Body of pancreas (tissue), 4 donors: ENCODE results near the gene REPIN1. TPM values are rescaled to one million over a fixed set of nuclear protein-coding genes. Genes with fewer than 3 reads are reported as not detected.

Experiments used
- ATAC-seq: fragments of 150-250 bp; one replicate; pipeline ENCODE4 v1.9.1; 2016
- DNase-seq, 4 donors: peaks; one replicate each; pipeline ENCODE4 v3.0.0-alpha.2; 2019
- H3K27ac ChIP-seq, 4 donors: fragments of 200-600 bp; sonication (generic); 1 replicate in 3 of 4; 2 replicates in 1 of 4; pipeline versions ENCODE4 v1.5.1 to v1.6.1; 2016 to 2019; ENCODE audit warnings: mild to moderate bottlenecking in 1 of 4, mixed read lengths in 1 of 4, moderate library complexity in 1 of 4
- H3K27me3 ChIP-seq, 2 donors: fragments of 200-600 bp; sonication (generic); one replicate each; pipeline ENCODE4 v1.6.0; 2016; ENCODE audit warnings: mild to moderate bottlenecking in 1 of 2
- H3K36me3 ChIP-seq, 2 donors: fragments of 200-600 bp; sonication (generic); replicated peaks in 1 of 2; 2 replicates each; pipeline ENCODE4 v1.5.1; 2016; ENCODE audit warnings: low read depth in 2 of 2; ENCODE audit not compliant: insufficient read depth in 1 of 2
- H3K4me1 ChIP-seq: fragments of 200-600 bp; sonication (generic); one replicate; pipeline ENCODE4 v1.6.0; 2016
- H3K4me3 ChIP-seq, 2 donors: fragments of 200-600 bp; sonication (generic); 1 replicate in 1 of 2; 2 replicates in 1 of 2; pipeline ENCODE4 v1.5.1; 2016 to 2019
- H3K9me3 ChIP-seq, 3 donors: fragments of 200-600 bp; sonication (generic); 1 replicate in 2 of 3; 2 replicates in 1 of 3; pipeline ENCODE4 v1.5.1; 2016
- POLR2A ChIP-seq, 3 donors: fragments of 450-650 bp; IDR thresholded peaks; one replicate each; pipeline ENCODE4 v1.6.1; 2016; ENCODE audit warnings: antibody characterized with exemption in 3 of 3, mild to moderate bottlenecking in 2 of 3
- WGBS, 2 donors: methylation state at CpG; one replicate each; pipeline ENCODE4 v1.1.5; 2017; 5-methylcytosine and 5-hydroxymethylcytosine counted together
- intact Hi-C: fragments of 100-400 bp; cut with DNase I; formaldehyde crosslinking; loops from one replicate; pipeline ENCODE4 v1.15.1; 2023
- total RNA-seq, 2 donors: library from RNA; depleted of rRNA; stranded (reverse); fragments of >200 nt; gene quantifications; one replicate each; pipeline ENCODE4 v1.1.0, GENCODE V29; 2016
- TF ChIP-seq, protein P1 (sequence below), 7 experiments: fragments of 450-650 bp in 4 of 7; fragments of 200-600 bp in 3 of 7; sonication (generic) in 3 of 7; IDR thresholded peaks; one replicate each; pipeline ENCODE4 v1.5.1; 2016 to 2019; ENCODE audit warnings: antibody characterized with exemption in 7 of 7

The REPIN1 gene
- total RNA-seq, 2 donors from 2014 or later: 77.0 to 117 TPM

DNA sequence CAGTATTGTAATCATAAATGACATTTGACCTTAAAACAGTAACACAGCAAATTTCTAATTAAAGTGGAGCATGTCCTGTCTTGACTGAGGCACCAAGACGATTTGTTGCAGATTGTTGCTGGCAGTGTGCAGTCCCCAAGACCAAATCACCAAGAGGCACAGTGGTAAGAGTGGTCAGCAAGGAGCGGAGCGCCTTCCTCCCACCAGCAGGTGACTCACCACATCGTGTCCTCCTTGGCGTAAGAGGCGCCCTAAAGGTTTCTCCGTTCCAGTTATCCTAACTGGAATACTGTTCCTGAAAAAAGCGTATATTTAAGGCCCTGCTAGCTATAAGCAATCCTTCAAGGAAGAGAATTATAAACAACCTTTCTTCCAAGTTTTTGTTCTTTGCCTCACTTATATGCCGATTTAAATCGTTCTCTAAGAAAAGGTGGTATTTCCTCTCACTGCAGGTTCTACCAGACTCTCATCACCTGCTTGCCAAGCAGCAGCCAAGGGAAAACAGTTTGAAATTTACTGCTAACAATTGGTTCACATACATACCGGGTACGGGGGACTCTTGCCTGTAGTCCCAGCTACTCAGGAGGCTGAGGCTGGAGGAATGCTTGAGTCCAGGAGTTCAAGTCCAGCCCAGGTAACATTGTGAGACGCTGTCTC is 10.7 kb upstream of the REPIN1 start:
- Histone ChIP-seq H3K4me3 (no peak overlapping the region), H3K27me3 (no peaks in the 10 kb centered on the region), H3K4me1 (peaks cover 22% of the 10 kb centered on the region), H3K36me3 (no peaks in the 10 kb centered on the region), H3K27ac (no peak overlapping the region), H3K9me3 (no peaks in the 10 kb centered on the region)
- 81 to 91% methylated on average over 13 of the region's 13 CpGs for WGBS, 2 donors
- intact Hi-C loops: no loop called here
- TF ChIP-seq, protein P1, sequence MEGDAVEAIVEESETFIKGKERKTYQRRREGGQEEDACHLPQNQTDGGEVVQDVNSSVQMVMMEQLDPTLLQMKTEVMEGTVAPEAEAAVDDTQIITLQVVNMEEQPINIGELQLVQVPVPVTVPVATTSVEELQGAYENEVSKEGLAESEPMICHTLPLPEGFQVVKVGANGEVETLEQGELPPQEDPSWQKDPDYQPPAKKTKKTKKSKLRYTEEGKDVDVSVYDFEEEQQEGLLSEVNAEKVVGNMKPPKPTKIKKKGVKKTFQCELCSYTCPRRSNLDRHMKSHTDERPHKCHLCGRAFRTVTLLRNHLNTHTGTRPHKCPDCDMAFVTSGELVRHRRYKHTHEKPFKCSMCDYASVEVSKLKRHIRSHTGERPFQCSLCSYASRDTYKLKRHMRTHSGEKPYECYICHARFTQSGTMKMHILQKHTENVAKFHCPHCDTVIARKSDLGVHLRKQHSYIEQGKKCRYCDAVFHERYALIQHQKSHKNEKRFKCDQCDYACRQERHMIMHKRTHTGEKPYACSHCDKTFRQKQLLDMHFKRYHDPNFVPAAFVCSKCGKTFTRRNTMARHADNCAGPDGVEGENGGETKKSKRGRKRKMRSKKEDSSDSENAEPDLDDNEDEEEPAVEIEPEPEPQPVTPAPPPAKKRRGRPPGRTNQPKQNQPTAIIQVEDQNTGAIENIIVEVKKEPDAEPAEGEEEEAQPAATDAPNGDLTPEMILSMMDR (IDR thresholded peaks at IDR 0.05): no peak
- no peak for TF ChIP-seq POLR2A (IDR thresholded peaks at IDR 0.05)
- ATAC-seq: no peak
- no peak for DNase-seq

DNA sequence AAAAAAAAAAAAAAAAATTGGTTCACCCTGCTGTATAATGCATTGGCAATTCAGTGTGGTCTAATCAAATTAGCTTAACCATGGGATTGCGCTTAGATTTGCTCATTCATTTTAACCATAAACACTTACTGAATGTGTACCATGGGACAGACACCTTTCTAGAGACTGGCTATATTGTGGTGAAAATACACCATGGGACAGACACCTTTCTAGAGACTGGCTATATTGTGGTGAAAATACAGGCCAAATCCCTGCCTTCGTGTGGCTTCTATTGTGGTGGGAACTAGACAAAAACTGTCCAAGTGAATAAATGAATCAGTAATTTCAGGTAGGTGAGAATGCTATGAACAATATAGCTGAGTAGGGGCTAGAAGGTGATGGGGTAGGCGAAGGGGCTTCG is 10.2 kb upstream of the REPIN1 start:
- Histone ChIP-seq H3K4me1 (peaks cover 22% of the 10 kb centered on the region), H3K4me3 (no peak overlapping the region), H3K27me3 (no peaks in the 10 kb centered on the region), H3K27ac (no peak overlapping the region), H3K9me3 (no peaks in the 10 kb centered on the region), H3K36me3 (no peaks in the 10 kb centered on the region)
- TF ChIP-seq POLR2A (IDR thresholded peaks at IDR 0.05): no peak
- TF ChIP-seq, protein P1 (IDR thresholded peaks at IDR 0.05): no peak
- no peak for ATAC-seq
- no peak for DNase-seq
- intact Hi-C loops: no loop called here
- 86 to 90% methylated on average over 4 of the region's 4 CpGs for WGBS, 2 donors

DNA sequence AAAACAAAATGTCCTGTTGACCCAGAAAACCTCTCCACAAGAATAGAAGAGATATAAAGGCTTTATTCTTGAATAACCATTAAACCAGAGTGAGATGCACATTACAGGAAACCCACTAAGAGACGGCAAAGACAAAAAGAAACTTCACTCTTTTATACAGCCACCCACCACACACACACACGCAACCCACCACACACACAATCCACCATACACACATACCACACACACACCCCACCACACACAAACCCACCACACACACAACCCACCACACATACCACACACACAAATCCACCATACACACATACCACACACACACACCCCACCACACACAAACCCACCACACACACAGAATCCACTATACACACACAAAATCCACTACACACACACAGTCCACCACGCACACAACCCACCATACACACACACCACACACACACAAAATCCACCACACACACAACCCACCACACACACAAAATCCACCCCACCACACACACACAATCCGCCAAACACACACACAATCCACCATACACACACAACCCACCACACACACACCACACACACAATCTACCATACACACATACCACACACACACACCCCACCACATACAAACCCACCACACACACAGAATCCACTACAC is 9.5 kb upstream of the REPIN1 start:
- ATAC-seq: no peak
- H3K27ac ChIP-seq: no peak overlapping the region
- H3K9me3 ChIP-seq: no peaks in the 10 kb centered on the region
- no peak for DNase-seq
- no peak overlapping the region for H3K4me3 ChIP-seq
- TF ChIP-seq, protein P1 (IDR thresholded peaks at IDR 0.05): no peak
- TF ChIP-seq POLR2A (IDR thresholded peaks at IDR 0.05): no peak
- no peaks in the 10 kb centered on the region for H3K36me3 ChIP-seq
- peaks cover 22% of the 10 kb centered on the region for H3K4me1 ChIP-seq
- no peaks in the 10 kb centered on the region for H3K27me3 ChIP-seq
- intact Hi-C loops: no loop called here
- WGBS, 2 donors: 84 to 90% methylated on average over 4 of the region's 4 CpGs

DNA sequence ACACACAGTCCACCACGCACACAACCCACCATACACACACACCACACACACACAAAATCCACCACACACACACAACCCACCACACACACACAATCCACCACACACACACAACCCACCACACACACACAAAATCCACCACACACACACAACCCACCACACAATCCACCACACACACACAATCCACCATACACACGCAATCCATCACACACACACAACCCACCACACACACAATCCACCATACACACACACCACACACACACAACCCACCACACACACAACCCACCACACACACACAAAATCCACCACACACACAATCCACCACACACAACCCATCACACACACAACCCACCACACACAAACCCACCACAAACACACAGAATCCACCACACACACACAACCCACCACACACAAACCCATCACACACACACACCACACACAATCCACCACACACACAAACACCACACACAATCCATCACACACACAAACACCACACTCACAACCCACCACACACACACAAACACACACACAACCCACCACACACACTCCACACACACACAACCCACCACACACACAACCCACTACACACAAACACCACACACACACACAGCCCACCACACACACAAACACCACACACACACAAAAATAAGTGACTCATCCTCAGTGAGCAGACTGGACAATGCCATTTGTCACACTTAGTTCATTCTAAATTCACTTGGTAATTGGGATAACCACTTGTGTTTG is 8.8 kb upstream of the REPIN1 start:
- no peaks in the 10 kb centered on the region for H3K27me3 ChIP-seq
- peaks cover 18% of the 10 kb centered on the region for H3K4me1 ChIP-seq
- TF ChIP-seq POLR2A (IDR thresholded peaks at IDR 0.05): no peak
- TF ChIP-seq, protein P1 (IDR thresholded peaks at IDR 0.05): no peak
- DNase-seq: no peak
- ATAC-seq: no peak
- intact Hi-C loops: no loop called here
- 80 to 93% methylated on average over 2 of the region's 2 CpGs for WGBS, 2 donors
- H3K27ac ChIP-seq: no peak overlapping the region
- no peaks in the 10 kb centered on the region for H3K36me3 ChIP-seq
- no peak overlapping the region for H3K4me3 ChIP-seq
- H3K9me3 ChIP-seq: no peaks in the 10 kb centered on the region
